ENCODE results near the gene ZFHX3.

Gene ZFHX3

GRCh38 chr16:73064212-73064993, 16.5 kb upstream of the ZFHX3 start:
- TF ChIP-seq MAX (IDR thresholded peaks at IDR 0.05) (no peak), ZBTB7A (IDR thresholded peaks at IDR 0.05; ENCODE audit: low read depth) (no peak), FOXM1 (IDR thresholded peaks at IDR 0.05; ENCODE audit: borderline replicate concordance, low read depth) (no peak), TEAD4 (IDR thresholded peaks at IDR 0.05) (no peak), CREB1 (IDR thresholded peaks at IDR 0.05; ENCODE audit: low read depth) (no peak), NFIC (IDR thresholded peaks at IDR 0.05) (no peak), YY1 (IDR thresholded peaks at IDR 0.05; ENCODE audit: low read depth) (no peak), EP300 (IDR thresholded peaks at IDR 0.05; ENCODE audit: borderline replicate concordance) (no peak), TAF1 (IDR thresholded peaks at IDR 0.05; ENCODE audit: low read depth) (no peak), RAD21 (IDR thresholded peaks at IDR 0.05; ENCODE audit: low read depth) (no peak), CEBPB (IDR thresholded peaks at IDR 0.05) (no peak)
- TF ChIP-seq, protein P1, sequence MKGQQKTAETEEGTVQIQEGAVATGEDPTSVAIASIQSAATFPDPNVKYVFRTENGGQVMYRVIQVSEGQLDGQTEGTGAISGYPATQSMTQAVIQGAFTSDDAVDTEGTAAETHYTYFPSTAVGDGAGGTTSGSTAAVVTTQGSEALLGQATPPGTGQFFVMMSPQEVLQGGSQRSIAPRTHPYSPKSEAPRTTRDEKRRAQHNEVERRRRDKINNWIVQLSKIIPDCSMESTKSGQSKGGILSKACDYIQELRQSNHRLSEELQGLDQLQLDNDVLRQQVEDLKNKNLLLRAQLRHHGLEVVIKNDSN (IDR thresholded peaks at IDR 0.05): no peak
- TF ChIP-seq, protein P2, sequence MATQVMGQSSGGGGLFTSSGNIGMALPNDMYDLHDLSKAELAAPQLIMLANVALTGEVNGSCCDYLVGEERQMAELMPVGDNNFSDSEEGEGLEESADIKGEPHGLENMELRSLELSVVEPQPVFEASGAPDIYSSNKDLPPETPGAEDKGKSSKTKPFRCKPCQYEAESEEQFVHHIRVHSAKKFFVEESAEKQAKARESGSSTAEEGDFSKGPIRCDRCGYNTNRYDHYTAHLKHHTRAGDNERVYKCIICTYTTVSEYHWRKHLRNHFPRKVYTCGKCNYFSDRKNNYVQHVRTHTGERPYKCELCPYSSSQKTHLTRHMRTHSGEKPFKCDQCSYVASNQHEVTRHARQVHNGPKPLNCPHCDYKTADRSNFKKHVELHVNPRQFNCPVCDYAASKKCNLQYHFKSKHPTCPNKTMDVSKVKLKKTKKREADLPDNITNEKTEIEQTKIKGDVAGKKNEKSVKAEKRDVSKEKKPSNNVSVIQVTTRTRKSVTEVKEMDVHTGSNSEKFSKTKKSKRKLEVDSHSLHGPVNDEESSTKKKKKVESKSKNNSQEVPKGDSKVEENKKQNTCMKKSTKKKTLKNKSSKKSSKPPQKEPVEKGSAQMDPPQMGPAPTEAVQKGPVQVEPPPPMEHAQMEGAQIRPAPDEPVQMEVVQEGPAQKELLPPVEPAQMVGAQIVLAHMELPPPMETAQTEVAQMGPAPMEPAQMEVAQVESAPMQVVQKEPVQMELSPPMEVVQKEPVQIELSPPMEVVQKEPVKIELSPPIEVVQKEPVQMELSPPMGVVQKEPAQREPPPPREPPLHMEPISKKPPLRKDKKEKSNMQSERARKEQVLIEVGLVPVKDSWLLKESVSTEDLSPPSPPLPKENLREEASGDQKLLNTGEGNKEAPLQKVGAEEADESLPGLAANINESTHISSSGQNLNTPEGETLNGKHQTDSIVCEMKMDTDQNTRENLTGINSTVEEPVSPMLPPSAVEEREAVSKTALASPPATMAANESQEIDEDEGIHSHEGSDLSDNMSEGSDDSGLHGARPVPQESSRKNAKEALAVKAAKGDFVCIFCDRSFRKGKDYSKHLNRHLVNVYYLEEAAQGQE (IDR thresholded peaks at IDR 0.05; ENCODE audit: low read depth): no peak

GRCh38 chr16:73063854-73064211, 15.9 kb upstream of the ZFHX3 start:
- TF ChIP-seq CEBPB (IDR thresholded peaks at IDR 0.05): no peak
- no peak for TF ChIP-seq EGR1 (IDR thresholded peaks at IDR 0.05)
- no peak for TF ChIP-seq NFIC (IDR thresholded peaks at IDR 0.05)
- no peak for TF ChIP-seq ZBTB7A (IDR thresholded peaks at IDR 0.05; ENCODE audit: low read depth)
- TF ChIP-seq TAF1 (IDR thresholded peaks at IDR 0.05; ENCODE audit: low read depth): no peak

DNA sequence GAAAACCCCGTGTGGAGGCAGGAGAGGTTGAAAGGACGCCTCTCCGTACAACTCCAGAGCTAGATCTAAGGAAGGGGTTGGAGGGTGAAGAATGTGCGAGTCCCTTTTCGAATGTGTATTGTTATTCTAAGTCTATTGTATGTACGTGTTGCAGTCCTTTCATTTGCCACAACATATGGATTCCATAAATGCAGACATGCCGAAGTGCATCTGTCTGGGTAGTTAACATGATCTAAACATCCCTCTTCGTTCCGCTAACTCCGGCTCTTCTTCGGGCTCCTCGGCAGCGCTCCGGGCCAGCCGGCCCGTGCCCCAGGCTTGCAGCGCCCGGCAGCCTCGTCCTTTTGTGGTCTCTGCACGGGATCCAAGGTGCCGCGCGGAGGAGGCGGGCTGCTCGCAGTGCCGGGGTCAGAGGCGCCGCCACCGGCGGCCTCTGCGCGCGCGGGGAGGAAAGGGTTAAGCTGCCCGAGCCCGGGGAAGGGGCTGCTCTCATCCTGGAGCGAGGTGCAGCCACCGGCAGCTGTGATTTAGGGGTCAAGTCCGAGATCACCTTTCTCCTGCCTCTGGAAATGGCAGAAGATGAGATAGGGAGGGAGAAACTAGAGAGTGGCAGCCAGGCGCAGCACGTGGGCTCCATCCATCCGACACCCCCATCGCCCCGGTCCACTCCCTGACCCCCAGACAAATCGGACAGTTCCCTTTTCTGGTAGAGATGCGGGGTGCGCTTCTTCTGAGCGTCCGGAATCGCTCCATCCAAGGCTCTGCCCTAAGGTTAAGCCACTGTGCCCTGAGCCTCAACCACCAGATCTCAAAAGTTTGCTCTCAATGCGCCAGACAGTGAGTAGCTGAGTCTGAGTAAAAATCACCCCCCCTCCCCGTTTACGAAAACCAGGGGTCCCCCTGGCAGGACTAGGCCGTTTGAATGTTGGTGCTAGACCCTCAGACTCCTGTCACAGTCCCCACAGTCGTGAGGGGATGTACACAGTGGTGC, 15.1 kb upstream of the ZFHX3 start:
- TF ChIP-seq YY1 (IDR thresholded peaks at IDR 0.05; ENCODE audit: low read depth): no peak
- TF ChIP-seq MAX (IDR thresholded peaks at IDR 0.05): no peak
- TF ChIP-seq CREB1 (IDR thresholded peaks at IDR 0.05; ENCODE audit: low read depth): no peak
- no peak for TF ChIP-seq EGR1 (IDR thresholded peaks at IDR 0.05)
- TF ChIP-seq TCF12 (IDR thresholded peaks at IDR 0.05; ENCODE audit: low read depth): no peak
- no peak for TF ChIP-seq CEBPB (IDR thresholded peaks at IDR 0.05)
- TF ChIP-seq NFIC (IDR thresholded peaks at IDR 0.05): no peak
- no peak for TF ChIP-seq TEAD4 (IDR thresholded peaks at IDR 0.05)
- TF ChIP-seq, protein P1 (IDR thresholded peaks at IDR 0.05): no peak
- no peak for TF ChIP-seq EP300 (IDR thresholded peaks at IDR 0.05; ENCODE audit: borderline replicate concordance)
- TF ChIP-seq TAF1 (IDR thresholded peaks at IDR 0.05; ENCODE audit: low read depth): no peak

GRCh38 chr16:73062001-73062616, 14.2 kb upstream of the ZFHX3 start:
- TF ChIP-seq, protein P2 (IDR thresholded peaks at IDR 0.05; ENCODE audit: low read depth): no peak

DNA sequence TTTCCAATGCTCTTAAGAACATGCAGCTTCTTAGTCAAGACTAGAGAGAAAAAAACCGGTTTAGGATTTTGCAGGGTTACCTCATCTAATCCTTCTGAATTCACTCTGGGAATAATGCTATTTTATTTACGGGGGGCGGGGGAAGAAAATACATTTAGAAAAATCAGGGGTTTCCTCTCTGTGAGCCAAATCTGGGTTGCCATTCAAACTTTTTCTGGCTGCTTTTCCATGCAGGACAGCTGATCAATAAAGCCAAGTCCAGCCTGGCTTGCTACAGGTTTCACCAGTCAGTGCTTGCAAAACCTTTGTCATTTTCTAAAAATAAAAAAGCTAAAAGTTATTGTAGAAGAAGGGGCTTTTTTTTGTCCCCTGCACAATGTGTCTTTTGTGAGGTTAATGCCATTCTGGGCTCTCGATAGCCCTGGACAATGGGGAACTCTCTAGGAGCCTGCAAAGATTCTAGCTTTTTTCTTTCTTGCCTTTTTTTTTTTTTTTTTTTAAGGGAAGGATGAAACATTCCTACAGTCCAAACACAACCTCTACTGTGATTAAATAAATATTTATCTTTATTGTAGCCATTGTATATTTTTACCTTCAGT, 13.1 kb upstream of the ZFHX3 start:
- no peak for TF ChIP-seq CEBPB (IDR thresholded peaks at IDR 0.05)
- TF ChIP-seq, protein P2 (IDR thresholded peaks at IDR 0.05; ENCODE audit: low read depth): no peak
- TF ChIP-seq EP300 (IDR thresholded peaks at IDR 0.05; ENCODE audit: borderline replicate concordance): no peak
- TF ChIP-seq TEAD4 (IDR thresholded peaks at IDR 0.05): no peak
- TF ChIP-seq, protein P1 (IDR thresholded peaks at IDR 0.05): no peak
- TF ChIP-seq MAX (IDR thresholded peaks at IDR 0.05): no peak
- TF ChIP-seq EGR1 (IDR thresholded peaks at IDR 0.05): no peak
- no peak for TF ChIP-seq TAF1 (IDR thresholded peaks at IDR 0.05; ENCODE audit: low read depth)
- no peak for TF ChIP-seq RAD21 (IDR thresholded peaks at IDR 0.05; ENCODE audit: low read depth)
- TF ChIP-seq CREB1 (IDR thresholded peaks at IDR 0.05; ENCODE audit: low read depth): no peak
- TF ChIP-seq YY1 (IDR thresholded peaks at IDR 0.05; ENCODE audit: low read depth): no peak
- TF ChIP-seq FOXM1 (IDR thresholded peaks at IDR 0.05; ENCODE audit: borderline replicate concordance, low read depth): no peak
- TF ChIP-seq ZBTB7A (IDR thresholded peaks at IDR 0.05; ENCODE audit: low read depth): no peak
- TF ChIP-seq NFIC (IDR thresholded peaks at IDR 0.05): no peak
- no peak for TF ChIP-seq TCF12 (IDR thresholded peaks at IDR 0.05; ENCODE audit: low read depth)
